COLO668 (cell line): ENCODE results near the gene TUBA8.
"Not testable (repeated sequence)": the region's sequence is repeated elsewhere in the genome, so short reads cannot be mapped to it uniquely, and the experiment has no call there.

Experiments
- DNase-seq: peaks from one replicate; lab custom pipeline; 2025; ENCODE audit not compliant: unreplicated experiment; lab: John Stamatoyannopoulos, UW

Gene TUBA8

DNA sequence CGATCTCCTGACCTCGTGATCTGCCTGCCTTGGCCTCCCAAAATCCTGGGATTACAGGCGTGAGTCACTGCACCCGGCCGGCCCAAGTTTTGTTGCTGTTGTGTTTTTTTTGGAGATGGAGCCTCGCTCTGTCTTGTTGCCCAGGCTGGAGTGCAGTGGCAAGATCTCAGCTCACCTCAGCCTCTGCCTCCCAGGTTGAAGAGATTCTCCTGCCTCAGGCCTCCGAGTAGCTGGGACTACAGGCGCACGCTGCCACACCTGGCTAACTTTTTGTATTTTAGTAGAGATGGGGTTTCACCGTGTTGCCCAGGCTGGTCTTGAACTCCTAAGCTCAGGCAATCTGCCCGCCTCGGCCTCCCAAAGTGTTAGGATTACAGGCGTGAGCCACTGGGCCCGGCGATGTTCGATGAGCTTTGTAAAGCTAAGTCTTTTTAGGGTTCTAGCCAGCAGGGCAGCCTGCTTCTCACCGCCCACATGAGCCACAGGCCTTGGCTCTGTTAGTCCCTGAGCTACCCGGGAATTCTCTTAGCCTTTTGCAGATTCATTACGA is 12.9 kb downstream of the TUBA8 start:
- not testable (repeated sequence) for DNase-seq

GRCh38 chr22:18126606-18127005 is 16.0 kb downstream of the TUBA8 start:
- DNase-seq, result no peak

GRCh38 chr22:18130018-18130417 is 19.4 kb downstream of the TUBA8 start:
- DNase-seq, result no peak

DNA sequence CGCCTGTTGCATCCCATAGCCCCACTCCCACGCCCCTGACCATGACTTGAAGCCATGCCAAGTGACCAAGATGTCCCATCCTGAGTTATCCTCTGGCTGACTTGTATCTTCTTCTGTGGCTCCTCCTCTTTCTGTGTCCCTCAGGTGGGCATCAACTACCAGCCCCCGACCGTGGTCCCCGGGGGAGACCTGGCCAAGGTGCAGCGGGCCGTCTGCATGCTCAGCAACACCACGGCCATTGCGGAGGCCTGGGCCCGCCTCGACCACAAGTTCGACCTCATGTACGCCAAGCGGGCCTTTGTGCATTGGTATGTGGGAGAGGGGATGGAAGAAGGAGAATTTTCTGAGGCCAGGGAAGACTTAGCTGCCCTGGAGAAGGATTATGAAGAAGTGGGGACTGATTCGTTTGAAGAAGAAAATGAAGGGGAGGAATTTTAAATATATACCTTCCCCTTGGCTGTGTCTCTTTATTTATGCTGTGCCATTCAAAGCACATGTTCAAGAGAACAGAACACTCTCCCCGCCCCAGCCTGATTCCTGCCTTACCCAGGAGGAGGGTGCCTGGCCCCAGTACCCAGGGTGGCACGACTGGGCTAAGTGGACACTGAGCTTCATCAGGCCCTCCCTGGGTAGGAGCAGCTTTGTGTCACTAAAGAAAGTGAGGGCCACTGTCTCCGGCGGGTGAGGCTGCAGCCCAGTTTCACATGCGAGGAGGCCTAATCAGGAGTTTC is 20.3 kb downstream of the TUBA8 start:
- no peak for DNase-seq

- DNase-seq, result no peak
Measured at GRCh38 chr22:18133452-18133851, 22.8 kb downstream of the TUBA8 start.

DNA sequence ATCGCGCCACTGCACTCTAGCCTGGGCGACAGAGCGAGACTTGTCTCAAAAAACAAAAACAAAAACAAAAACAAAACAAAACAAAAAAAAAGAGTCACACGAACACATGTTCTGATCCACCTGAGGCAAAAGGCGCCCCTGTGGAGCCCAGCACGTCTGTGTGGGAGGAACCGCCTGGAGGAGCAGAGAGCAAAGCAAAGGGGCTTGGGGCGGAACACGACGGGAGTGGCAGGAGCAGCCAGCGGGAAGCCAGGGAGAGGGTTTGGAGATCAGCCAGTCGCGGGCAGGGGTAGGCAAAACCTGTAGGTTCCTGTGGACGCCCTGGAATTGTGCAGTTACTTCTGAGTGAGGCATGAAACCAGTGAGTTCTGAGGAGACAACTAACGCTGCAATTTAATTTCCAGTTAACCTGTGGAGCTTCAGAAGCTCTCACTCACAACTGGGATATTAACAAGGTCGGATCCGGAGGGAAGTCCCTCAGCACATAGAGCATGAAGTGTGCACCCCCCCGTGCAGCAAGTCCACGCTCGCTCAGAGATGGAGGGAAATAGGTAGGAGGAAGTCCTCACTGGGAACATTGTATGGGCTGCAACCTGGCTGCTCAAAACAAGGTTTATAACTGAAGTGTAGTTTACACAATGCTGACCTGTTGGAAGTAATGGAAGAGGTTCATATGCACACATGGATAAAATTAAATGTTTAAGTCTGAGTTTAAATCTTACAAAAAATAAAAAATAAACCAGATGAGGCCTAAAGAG is 26.1 kb downstream of the TUBA8 start:
- DNase-seq, result no peak

DNA sequence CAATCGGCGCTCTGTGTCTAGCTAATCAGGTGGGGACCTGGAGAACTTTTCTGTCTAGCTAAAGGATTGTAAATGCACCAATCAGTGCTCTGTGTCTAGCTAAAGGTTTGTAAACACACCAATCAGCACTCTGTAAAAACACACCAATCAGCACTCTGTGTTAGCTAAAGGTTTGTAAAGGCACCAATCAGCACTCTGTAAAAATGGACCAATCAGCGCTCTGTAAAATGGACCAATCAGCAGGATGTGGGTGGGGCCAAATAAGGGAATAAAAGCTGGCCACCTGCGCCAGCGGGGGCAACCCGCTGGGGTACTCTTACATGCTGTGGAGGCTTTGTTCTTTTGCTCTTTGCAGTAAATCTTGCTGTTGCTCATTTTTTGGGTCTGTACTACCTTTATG is 30.4 kb downstream of the TUBA8 start:
- not testable (repeated sequence) for DNase-seq

GRCh38 chr22:18144105-18144504 is 33.5 kb downstream of the TUBA8 start:
- no peak for DNase-seq

DNA sequence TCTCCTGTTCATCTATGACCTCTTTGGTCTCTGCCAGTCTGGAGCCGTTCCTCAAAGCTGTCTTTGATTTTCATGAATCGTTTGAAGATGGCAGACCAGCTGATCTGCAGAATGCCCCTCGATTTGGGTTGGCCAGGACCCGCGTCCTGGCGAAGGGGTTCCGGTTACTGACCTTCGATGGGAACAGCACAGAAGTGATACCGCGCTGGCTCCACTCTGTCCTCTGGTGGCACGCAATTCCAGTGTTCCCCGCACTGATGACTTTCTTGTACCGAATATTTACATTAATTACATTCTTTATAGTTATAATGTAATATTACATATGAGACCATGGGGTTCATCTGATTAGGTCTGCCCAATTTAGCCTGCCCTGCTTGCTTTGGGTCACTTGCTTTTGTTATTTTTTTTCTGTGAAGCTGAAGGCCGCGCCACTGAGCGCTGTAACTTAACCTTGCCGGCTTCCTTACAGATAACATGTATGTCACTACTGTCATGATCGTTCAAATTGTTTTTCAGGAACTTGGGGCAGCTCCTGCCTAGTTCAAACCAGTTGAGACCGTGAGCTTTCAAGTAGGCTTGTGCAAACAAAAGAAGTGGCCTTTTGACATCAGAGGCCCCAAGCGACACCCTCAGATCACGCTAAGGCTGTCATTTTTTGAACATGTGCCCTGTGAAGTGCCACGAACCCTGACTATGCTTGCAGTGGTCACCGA is 35.2 kb downstream of the TUBA8 start:
- DNase-seq, result peak; percentile 30

- DNase-seq, result no peak
Measured at GRCh38 chr22:18146389-18146753, 35.8 kb downstream of the TUBA8 start.

DNA sequence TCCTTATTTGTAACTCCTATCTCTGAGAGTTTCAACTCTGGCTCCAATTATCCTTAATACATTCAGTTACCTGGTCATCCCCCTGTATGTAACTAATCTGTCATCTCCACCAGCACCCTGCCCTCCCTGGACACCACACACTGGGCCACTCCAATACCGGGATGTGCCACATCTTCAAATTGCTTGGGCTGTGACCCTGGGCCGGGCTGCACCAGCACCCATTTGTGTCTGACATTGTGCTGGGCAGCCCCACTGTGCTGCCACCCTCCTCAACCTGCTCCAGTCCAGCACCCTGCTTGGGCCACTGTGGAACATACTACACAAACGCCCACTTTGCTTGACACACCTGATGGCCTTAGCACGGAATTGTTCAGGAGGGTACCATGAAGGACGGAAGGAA is 37.2 kb downstream of the TUBA8 start:
- DNase-seq, result no peak

GRCh38 chr22:18148293-18148965 is 37.8 kb downstream of the TUBA8 start:
- no peak for DNase-seq

DNA sequence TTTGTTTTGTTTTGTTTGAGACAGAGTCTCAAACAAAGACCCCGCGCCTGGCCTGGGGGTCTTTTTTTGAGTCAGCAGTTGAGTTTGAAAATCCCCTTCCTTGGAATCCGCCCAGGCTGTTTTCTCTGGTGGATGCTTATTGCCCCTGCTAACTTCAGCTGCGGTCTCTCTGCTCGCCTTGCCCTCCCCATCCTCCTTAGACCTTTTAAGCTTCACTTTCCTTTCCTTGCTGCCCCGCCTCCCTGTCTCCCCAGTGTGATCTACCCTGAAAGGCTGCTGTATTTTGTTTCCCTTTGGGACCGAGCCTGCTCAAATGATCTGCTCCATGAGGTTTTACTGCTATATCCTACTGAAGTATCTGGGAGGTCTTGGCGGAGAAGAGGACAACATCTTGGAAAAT is 41.9 kb downstream of the TUBA8 start:
- DNase-seq, result no peak

GRCh38 chr22:18154821-18155390 is 44.3 kb downstream of the TUBA8 start:
- no peak for DNase-seq

- not testable (repeated sequence) for DNase-seq
Measured at GRCh38 chr22:18155546-18155945, 44.9 kb downstream of the TUBA8 start.

DNA sequence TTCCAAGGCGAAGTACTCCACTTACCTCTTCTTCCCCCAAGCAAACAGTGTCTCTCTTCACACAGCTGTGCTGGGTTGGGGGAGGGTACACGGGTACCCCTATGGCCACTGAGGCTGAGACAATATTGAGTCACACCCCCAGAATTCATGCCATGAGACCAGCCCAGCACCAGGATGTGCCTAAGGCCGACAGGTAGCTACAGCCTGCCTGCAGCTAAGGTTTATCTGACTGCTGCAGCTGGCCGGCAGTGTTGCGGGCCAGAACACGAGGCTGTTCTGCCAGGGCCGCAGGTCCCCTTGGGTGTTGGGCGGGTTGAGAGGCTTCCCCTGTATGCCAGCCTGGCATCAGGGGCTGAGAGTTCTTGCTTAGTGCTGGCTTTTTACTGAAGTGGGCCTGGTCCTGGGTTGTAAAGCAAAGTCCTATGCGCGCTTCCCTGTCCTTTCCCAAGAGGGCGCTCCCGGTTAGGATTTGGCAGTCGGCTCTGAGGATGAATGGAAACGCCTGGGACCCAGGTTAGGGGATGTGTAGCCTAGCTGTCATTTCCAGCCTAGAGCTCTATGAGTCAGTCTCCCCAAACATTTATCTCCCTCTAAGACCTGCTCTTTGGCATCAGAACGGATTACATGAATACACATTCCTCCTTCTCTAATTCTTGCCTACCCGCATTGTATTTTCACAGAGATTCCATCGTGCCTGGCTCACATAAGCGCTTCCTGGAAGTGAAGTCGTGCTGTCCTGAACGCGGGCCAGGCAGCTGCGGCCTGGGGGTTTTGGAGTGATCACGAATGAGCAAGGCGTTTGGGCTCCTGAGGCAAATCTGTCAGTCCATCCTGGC is 46.5 kb downstream of the TUBA8 start:
- DNase-seq, result peak; percentile 72

DNA sequence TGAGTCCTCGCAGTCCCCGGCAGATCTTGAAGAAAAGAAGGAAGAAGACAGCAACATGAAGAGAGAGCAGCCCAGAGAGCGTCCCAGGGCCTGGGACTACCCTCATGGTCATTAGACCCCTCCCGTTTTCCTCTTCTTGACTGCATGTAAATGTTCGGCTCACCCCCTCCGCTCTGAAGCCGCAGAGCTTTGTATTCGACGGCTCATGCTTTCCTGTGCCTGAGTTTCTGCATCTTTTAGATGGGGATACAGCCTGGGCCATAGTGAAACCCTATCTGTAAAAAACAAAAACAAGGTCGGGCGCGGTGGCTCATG is 47.1 kb downstream of the TUBA8 start:
- DNase-seq, result no peak

DNA sequence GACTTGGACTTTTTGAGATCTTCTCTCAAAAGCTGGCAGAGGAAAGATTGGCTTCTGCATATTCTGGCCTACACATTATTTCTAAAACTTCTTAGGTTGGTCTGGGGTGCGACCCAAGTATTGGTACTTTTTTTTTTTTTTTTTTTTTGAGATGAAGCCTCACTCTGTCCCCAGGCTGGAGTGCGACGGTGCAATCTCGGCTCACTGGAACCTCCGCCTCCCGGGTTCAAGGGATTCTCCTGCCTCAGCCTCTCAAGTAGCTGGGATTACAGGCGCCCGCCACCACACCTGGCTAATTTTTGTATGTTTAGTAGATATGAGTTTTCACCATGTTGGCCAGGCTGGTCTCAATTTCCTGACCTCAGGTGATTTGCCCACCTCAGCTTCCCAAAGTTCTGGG is 50.0 kb downstream of the TUBA8 start:
- not testable (repeated sequence) for DNase-seq

GRCh38 chr22:18163843-18164242 is 53.2 kb downstream of the TUBA8 start:
- peak; percentile 65 for DNase-seq

DNA sequence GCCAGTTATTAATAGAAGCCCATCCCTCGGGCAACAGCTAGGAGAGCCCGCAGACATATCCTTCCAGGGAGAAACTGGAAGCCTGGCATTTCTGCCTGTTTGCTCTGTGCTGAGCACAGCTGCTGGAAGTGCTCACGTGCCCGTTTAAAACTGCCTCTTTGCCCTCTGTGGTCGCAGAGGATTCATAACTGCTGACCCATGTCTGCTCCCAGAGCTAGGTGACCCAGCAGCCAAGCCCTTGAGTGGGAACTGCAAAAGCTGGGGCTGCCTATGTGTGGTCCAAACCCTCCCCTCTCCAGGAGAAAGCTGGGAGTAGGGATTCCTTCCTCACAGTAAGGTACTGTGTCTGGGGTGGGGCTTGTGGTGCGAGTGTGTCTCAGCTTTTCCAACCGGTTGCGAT is 54.0 kb downstream of the TUBA8 start:
- DNase-seq, result peak; percentile 85
